HCT116 (cell line): ENCODE data around the gene SORCS2. TPM values are rescaled to one million over a fixed set of nuclear protein-coding genes. Genes with fewer than 3 reads are reported as not detected.

Experiments used
- ATAC-seq: fragments of 200-7000 bp; cut with Tn5 transposase; 2 replicates; pipeline ENCODE4 v1.9.1; 2020; ENCODE audit warnings: mild to moderate bottlenecking, moderate library complexity
- BruUV-seq: library from RNA; stranded (reverse); fragments of 400-500 nt; replicated peaks from 2 replicates; lab custom pipeline; 2021; lab: Mats Ljungman, UMichigan
- CTCF ChIA-PET: fragments of 300-600 bp; sonication (Branson Sonifier 250); formaldehyde crosslinking; loops from one replicate; lab custom pipeline; 2021; ENCODE audit warnings: antibody characterized with exemption; lab: Charles Lee
- POLR2A ChIA-PET: fragments of 300-600, 350-600 bp; sonication (Branson Sonifier 250); formaldehyde crosslinking; loops from one replicate; lab custom pipeline; 2021; ENCODE audit warnings: antibody characterized with exemption; lab: Charles Lee
- RAD21 ChIA-PET, 2 experiments: fragments of 300-600 bp; sonication (Branson Sonifier 250); formaldehyde crosslinking; loops; one replicate each; lab custom pipeline; 2023; ENCODE audit warnings: low total read pairs in 2 of 2; ENCODE audit not compliant: uncharacterized antibody in 2 of 2, unreplicated experiment in 2 of 2, low non-redundant PET in 1 of 2; lab: Charles Lee
- DNase-seq: peaks from one replicate; pipeline ENCODE4 v3.0.0-alpha.2; 2010; ENCODE audit warnings: low read depth, low spot score
- H2AFZ ChIP-seq: fragments of 200-600 bp; shearing (Covaris generic), sonication (generic); 2 replicates; pipeline ENCODE4 v1.6.1; 2017; ENCODE audit warnings: low read depth, mixed run types, mixed read lengths, antibody characterized with exemption, low read length; ENCODE audit not compliant: poor library complexity, severe bottlenecking
- H3K27ac ChIP-seq: 2 replicates; pipeline ENCODE4 v1.5.1; 2012; ENCODE audit warnings: low read depth, low read length
- H3K27me3 ChIP-seq: fragments of 200-600 bp; sonication (generic); 2 replicates; pipeline ENCODE4 v1.6.1; 2016; ENCODE audit warnings: mixed run types, low read length, mixed read lengths; ENCODE audit not compliant: insufficient read depth
- H3K36me3 ChIP-seq, 2 experiments: fragments of 200-500 bp in 1 of 2; fragments of 200-600 bp in 1 of 2; sonication (Bioruptor generic) in 1 of 2; sonication (generic) in 1 of 2; 2 replicates each; pipeline versions ENCODE4 v1.5.1 to v1.6.1; 2014 to 2016; ENCODE audit warnings: low read length in 2 of 2, inconsistent platforms in 1 of 2, mixed read lengths in 1 of 2, mixed run types in 1 of 2; ENCODE audit not compliant: insufficient read depth in 2 of 2, control insufficient read depth in 1 of 2
- H3K4me1 ChIP-seq, 2 experiments: fragments of 200-600 bp in 1 of 2; sonication (generic) in 1 of 2; 2 replicates each; pipeline versions ENCODE4 v1.5.1 to v1.6.1; 2012 to 2017; ENCODE audit warnings: low read length in 2 of 2, inconsistent platforms in 1 of 2, mild to moderate bottlenecking in 1 of 2, mixed read lengths in 1 of 2, mixed run types in 1 of 2, moderate library complexity in 1 of 2; ENCODE audit not compliant: insufficient read depth in 2 of 2, control insufficient read depth in 1 of 2
- H3K4me2 ChIP-seq: fragments of 200-600 bp; sonication (generic); 2 replicates; pipeline ENCODE4 v1.6.1; 2017; ENCODE audit warnings: mixed run types, low read length, mixed read lengths
- H3K4me3 ChIP-seq, 2 experiments: fragments of 200-600 bp in 1 of 2; sonication (generic) in 1 of 2; replicated peaks in 1 of 2; 2 replicates each; pipeline ENCODE4 v1.5.1; 2011 to 2016; ENCODE audit warnings: low read length in 2 of 2, control low read depth in 1 of 2, low read depth in 1 of 2, mild to moderate bottlenecking in 1 of 2, mixed read lengths in 1 of 2, mixed run types in 1 of 2
- H3K79me2 ChIP-seq: fragments of 200-600 bp; sonication (generic); 2 replicates; pipeline ENCODE4 v1.6.1; 2017; ENCODE audit warnings: mild to moderate bottlenecking, mixed run types, low read length, moderate library complexity, mixed read lengths; ENCODE audit not compliant: insufficient read depth
- H3K9ac ChIP-seq: fragments of 200-600 bp; sonication (generic); 2 replicates; pipeline ENCODE4 v1.6.1; 2016; ENCODE audit warnings: low read length, mixed read lengths
- H3K9me2 ChIP-seq: fragments of 200-600 bp; sonication (generic), shearing (Covaris generic); 2 replicates; pipeline ENCODE4 v1.6.1; 2017; ENCODE audit warnings: mixed run types, mild to moderate bottlenecking, moderate library complexity; ENCODE audit not compliant: insufficient read depth
- H3K9me3 ChIP-seq, 2 experiments: fragments of 200-500 bp in 1 of 2; fragments of 200-600 bp in 1 of 2; sonication (Bioruptor generic) in 1 of 2; sonication (generic) in 1 of 2; 2 replicates each; pipeline ENCODE4 v1.6.1; 2014 to 2017; ENCODE audit warnings: low read length in 2 of 2, mixed read lengths in 2 of 2, inconsistent platforms in 1 of 2, low read depth in 1 of 2, mild to moderate bottlenecking in 1 of 2, mixed run types in 1 of 2, moderate library complexity in 1 of 2; ENCODE audit not compliant: control insufficient read depth in 1 of 2, insufficient read depth in 1 of 2
- H4K20me1 ChIP-seq: fragments of 200-600 bp; sonication (generic), shearing (Covaris generic); 2 replicates; pipeline ENCODE4 v1.6.1; 2017; ENCODE audit warnings: mixed run types, mild to moderate bottlenecking, moderate library complexity; ENCODE audit not compliant: insufficient read depth
- ATF3 ChIP-seq: IDR thresholded peaks from 2 replicates; pipeline ENCODE4 v1.6.1; 2012
- CBX3 ChIP-seq: IDR thresholded peaks from 2 replicates; pipeline ENCODE4 v1.6.1; 2012; ENCODE audit warnings: low read depth
- CEBPB ChIP-seq: IDR thresholded peaks from 2 replicates; pipeline ENCODE4 v1.6.1; 2012; ENCODE audit warnings: low read depth
- CTCF ChIP-seq, 3 experiments: fragments of 200-600 bp in 1 of 3; sonication (generic) in 1 of 3; IDR thresholded peaks in 2 of 3; conservative IDR thresholded peaks in 1 of 3; 2 replicates each; pipeline ENCODE4 v1.5.1; 2012 to 2017; ENCODE audit warnings: low read depth in 2 of 3, low read length in 2 of 3, antibody characterized with exemption in 1 of 3, borderline replicate concordance in 1 of 3, control low read depth in 1 of 3, mild to moderate bottlenecking in 1 of 3, mixed read lengths in 1 of 3, mixed run types in 1 of 3, moderate library complexity in 1 of 3; ENCODE audit not compliant: insufficient read depth in 1 of 3
- EGR1 ChIP-seq: IDR thresholded peaks from 2 replicates; pipeline ENCODE4 v1.6.1; 2012; ENCODE audit warnings: low read depth
- ELF1 ChIP-seq: IDR thresholded peaks from 2 replicates; pipeline ENCODE4 v1.6.1; 2012; ENCODE audit warnings: low read depth, borderline replicate concordance
- EZH2 ChIP-seq: fragments of 200-600 bp; sonication (generic); IDR thresholded peaks from 2 replicates; pipeline ENCODE4 v1.6.1; 2017; ENCODE audit warnings: antibody characterized with exemption, mixed run types
- EZH2phosphoT487 ChIP-seq: fragments of 200-600 bp; IDR thresholded peaks from 2 replicates; pipeline ENCODE4 v1.6.1; 2018; ENCODE audit warnings: antibody characterized with exemption, borderline replicate concordance
- FOSL1 ChIP-seq: IDR thresholded peaks from 2 replicates; pipeline ENCODE4 v1.6.1; 2012; ENCODE audit warnings: low read depth
- JUND ChIP-seq: IDR thresholded peaks from 2 replicates; pipeline ENCODE4 v1.6.1; 2012
- MAX ChIP-seq: IDR thresholded peaks from 2 replicates; pipeline ENCODE4 v1.6.1; 2012
- POLR2A ChIP-seq: IDR thresholded peaks from 2 replicates; pipeline ENCODE4 v1.7.0; 2011; ENCODE audit warnings: borderline replicate concordance; ENCODE audit not compliant: insufficient read depth, insufficient read length; ENCODE audit errors: extremely low read depth
- RAD21 ChIP-seq: IDR thresholded peaks from 2 replicates; pipeline ENCODE4 v1.6.1; 2012; ENCODE audit warnings: low read depth, mild to moderate bottlenecking
- REST ChIP-seq: IDR thresholded peaks from 2 replicates; pipeline ENCODE4 v1.6.1; 2012; ENCODE audit warnings: low read depth
- SP1 ChIP-seq: IDR thresholded peaks from 2 replicates; pipeline ENCODE4 v1.6.1; 2012; ENCODE audit warnings: low read depth
- SRF ChIP-seq: IDR thresholded peaks from 2 replicates; pipeline ENCODE4 v1.6.1; 2012; ENCODE audit warnings: low read depth
- TCF7L2 ChIP-seq: IDR thresholded peaks from 2 replicates; pipeline ENCODE4 v1.7.0; 2011; ENCODE audit warnings: borderline replicate concordance, inconsistent platforms; ENCODE audit not compliant: insufficient read depth, insufficient read length; ENCODE audit errors: extremely low read depth
- ZBTB33 ChIP-seq: IDR thresholded peaks from 2 replicates; pipeline ENCODE4 v1.6.1; 2011; ENCODE audit warnings: mild to moderate bottlenecking, low read length, moderate library complexity; ENCODE audit not compliant: insufficient replicate concordance; ENCODE audit errors: extremely low read depth
- ZNF274 ChIP-seq: fragments of 200-500 bp; sonication (Bioruptor generic); IDR thresholded peaks from 2 replicates; pipeline ENCODE4 v1.6.1; 2014; ENCODE audit warnings: mild to moderate bottlenecking, low read depth, low read length, inconsistent platforms
- intact Hi-C: fragments of 100-400 bp; cut with micrococcal nuclease; formaldehyde crosslinking; loops from 2 replicates; pipeline ENCODE4 v1.10.0; 2022
- total RNA-seq: library from RNA; stranded (reverse); gene quantifications from one replicate; pipeline ENCODE4 v1.2.1, GENCODE V29; 2021; ENCODE audit not compliant: unreplicated experiment

SORCS2 gene
- total RNA-seq, 1 experiment from 2014 or later: 0.37 TPM

- peaks cover under 1% of the 10 kb centered on the region; the same call in 1 of the 2 replicates for H3K9me2 ChIP-seq
- no peak overlapping the region for H3K4me3 ChIP-seq
- no peak overlapping the region for H3K27ac ChIP-seq
- no peaks in the 10 kb centered on the region for H3K9me3 ChIP-seq
- no peak overlapping the region for H3K9ac ChIP-seq
- no TSS peak for BruUV-seq
- TF ChIP-seq FOSL1 (no peak), POLR2A (no peak), CTCF (IDR thresholded peaks at IDR 0.05 in 2 of 3, conservative IDR thresholded peaks at IDR 0.05 in 1 of 3; ENCODE audit: borderline replicate concordance in 1 of 3, insufficient read depth in 1 of 3, low read depth in 2 of 3, low read length in 2 of 3) (no peak), REST (no peak), SRF (no peak), ZNF274 (no peak), EGR1 (no peak), EZH2phosphoT487 (no peak), ELF1 (no peak), SP1 (no peak), EZH2 (no peak), MAX (no peak), CEBPB (no peak), TCF7L2 (no peak), ZBTB33 (no peak), CBX3 (no peak), RAD21 (no peak), JUND (no peak), ATF3 (no peak)
- no peaks in the 10 kb centered on the region for H3K36me3 ChIP-seq
- DNase-seq (no peak), ATAC-seq (no peak)
- H2AFZ ChIP-seq: no peak overlapping the region
- ChIA-PET CTCF (no interaction called here), POLR2A (no interaction called here), RAD21 (no interaction called here)
- peaks cover 47% of the 10 kb centered on the region for H3K27me3 ChIP-seq
- intact Hi-C loops: no loop called here
- no peaks in the 10 kb centered on the region for H3K79me2 ChIP-seq
- no peak overlapping the region for H3K4me2 ChIP-seq
- H4K20me1 ChIP-seq: no peaks in the 10 kb centered on the region
- peaks cover 5 to 6% of the 10 kb centered on the region in 2 experiments; a peak in 2 of 4 replicates for H3K4me1 ChIP-seq
Observed at GRCh38 chr4:7395645-7396044, 203.3 kb downstream of the SORCS2 start.
